ENCODE results near the gene CDH12. TPM values are rescaled to one million over a fixed set of nuclear protein-coding genes. Genes with fewer than 3 reads are reported as not detected.

Gene CDH12
- total and polyA plus RNA-seq, 10 of the 15 experiments (the other 5 are each of a cell fraction or from before 2014, with no cell fraction given): 0.03 to 0.16 TPM; not detected in 8

GRCh38 chr5:22846693-22847092 is 6.5 kb downstream of the CDH12 start:
- no peaks in the 10 kb centered on the region for H3K4me1 ChIP-seq (ENCODE audit: control insufficient read depth, insufficient read depth, low read length)
- 0% methylated on average over 2 of the region's 2 CpGs for WGBS (ENCODE audit: insufficient coverage, insufficient replicate concordance, low lambda C conversion rate, missing lambda C conversion rate)
- FAIRE-seq: no peak

More at GRCh38 chr5:22846693-22847092, 6.5 kb downstream of the CDH12 start:
- Histone ChIP-seq H3K9ac (ENCODE audit: control insufficient read depth, insufficient read depth, low read length) (no peak overlapping the region), H3K79me2 (ENCODE audit: control insufficient read depth, insufficient read depth, low read length) (no peaks in the 10 kb centered on the region), H3K36me3 (ENCODE audit: control insufficient read depth in 2 of 2, insufficient read depth in 2 of 2, low read length in 1 of 2) (no peaks in the 10 kb centered on the region), H3K4me2 (ENCODE audit: control insufficient read depth, insufficient read depth) (no peak overlapping the region), H3K27ac (ENCODE audit: control insufficient read depth, insufficient read depth) (no peak overlapping the region), H3K27me3 (replicated peaks in 1 of 2; ENCODE audit: control insufficient read depth in 2 of 2, insufficient read depth in 2 of 2, low read length in 1 of 2) (no peaks in the 10 kb centered on the region), H2AFZ (ENCODE audit: control insufficient read depth, low read depth, low read length) (no peak overlapping the region), H3K9me3 (replicated peaks; ENCODE audit: control insufficient read depth, insufficient read depth, low read length) (no peaks in the 10 kb centered on the region), H3K4me3 (no peak overlapping the region), H4K20me1 (ENCODE audit: control insufficient read depth, insufficient read depth) (no peaks in the 10 kb centered on the region)
- DNase-seq (ENCODE audit: low read depth, low spot score) (no peak), ATAC-seq (no peak)
- ChIA-PET CTCF (no interaction called here), RAD21 (ENCODE audit: unreplicated experiment) (no interaction called here), POLR2A (no interaction called here), SMC1A (ENCODE audit: uncharacterized antibody, unreplicated experiment) (interaction anchor here (0.6 kb wide), 1 partner anchor 440 kb away, joined by 3 read pairs; no protein-coding TSS in a partner anchor)
- TF ChIP-seq SMC3 (IDR thresholded peaks at IDR 0.05; ENCODE audit: borderline replicate concordance, low read length) (no peak), CBFB (IDR thresholded peaks at IDR 0.05; ENCODE audit: low read depth) (no peak), POLR2A (IDR thresholded peaks at IDR 0.05; ENCODE audit: low read depth, low read length) (no peak), CHD2 (IDR thresholded peaks at IDR 0.05; ENCODE audit: borderline replicate concordance, low read depth, low read length) (no peak), ZNF207 (IDR thresholded peaks at IDR 0.05; ENCODE audit: borderline replicate concordance) (no peak), IKZF1 (conservative IDR thresholded peaks at IDR 0.05) (no peak), ESRRA (IDR thresholded peaks at IDR 0.05; ENCODE audit: low read length) (no peak), RUNX3 (IDR thresholded peaks at IDR 0.05; ENCODE audit: low read length) (no peak), FOXM1 (IDR thresholded peaks at IDR 0.05; ENCODE audit: low read depth, low read length) (no peak), MYC (IDR thresholded peaks at IDR 0.05; ENCODE audit: insufficient read depth, insufficient read length, insufficient replicate concordance, low read length, severe bottlenecking) (no peak), BACH1 (IDR thresholded peaks at IDR 0.05; ENCODE audit: borderline replicate concordance) (no peak), BHLHE40 (IDR thresholded peaks at IDR 0.05; ENCODE audit: borderline replicate concordance in 1 of 2, low read depth in 2 of 2, low read length in 1 of 2) (no peak), NBN (IDR thresholded peaks at IDR 0.05) (no peak), BCL11A (IDR thresholded peaks at IDR 0.05; ENCODE audit: low read depth, low read length) (no peak), RAD21 (IDR thresholded peaks at IDR 0.05; ENCODE audit: insufficient read depth, low read depth, low read length) (no peak), EED (IDR thresholded peaks at IDR 0.05; ENCODE audit: low read depth) (no peak), CEBPB (IDR thresholded peaks at IDR 0.05; ENCODE audit: borderline replicate concordance in 1 of 2, low read depth in 2 of 2, low read length in 2 of 2) (no peak), CTCF (IDR thresholded peaks at IDR 0.05 in 2 of 3, conservative IDR thresholded peaks at IDR 0.05 in 1 of 3; ENCODE audit: control insufficient read depth in 2 of 3, extremely low read depth in 1 of 3, insufficient read depth in 1 of 3, low read depth in 3 of 3, low read length in 3 of 3) (no peak)
- no TSS peak for BruUV-seq (replicated peaks)
- in situ Hi-C loops (cut with MboI) (no loop called here), intact Hi-C loops (cut with micrococcal nuclease; ENCODE audit: unreplicated experiment) (no loop called here)

All from GM12878 (cell line).